DOHH2 (cell line): ENCODE data around the gene DAGLA.

Experiments used
- EZH2phosphoT487 ChIP-seq: fragments of 200-600 bp; sonication (generic); IDR thresholded peaks from 2 replicates; pipeline ENCODE4 v1.6.1; 2017; ENCODE audit warnings: borderline replicate concordance, mild to moderate bottlenecking, antibody characterized with exemption, low read length, moderate library complexity, mixed read lengths
- TF ChIP-seq, protein P1 (sequence below): fragments of 200-600 bp; sonication (generic); IDR thresholded peaks from one replicate; pipeline ENCODE4 v1.5.1; 2014; ENCODE audit warnings: antibody characterized with exemption, mild to moderate bottlenecking, low read depth, low read length; ENCODE audit not compliant: poor library complexity, severe bottlenecking

DNA sequence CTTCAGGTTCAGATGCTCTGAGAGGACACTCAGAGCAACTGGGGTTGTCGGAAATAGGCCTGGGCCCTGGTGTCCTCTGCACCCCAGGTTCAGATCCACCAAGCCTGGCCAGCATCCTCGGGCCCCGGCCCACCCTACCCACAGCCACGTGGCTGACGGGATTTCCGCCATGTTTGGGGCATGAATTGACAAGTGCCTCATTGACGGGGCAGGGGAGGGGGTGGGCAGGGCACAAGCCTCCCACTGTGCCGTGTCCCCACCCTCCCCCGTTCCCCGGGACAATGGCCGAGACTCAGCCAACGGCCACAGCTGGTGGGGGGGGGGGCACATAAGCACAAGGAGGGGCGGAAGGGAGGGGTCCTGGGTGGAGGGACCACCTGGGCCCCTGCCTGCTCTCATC is 80.8 kb downstream of the DAGLA start:
- TF ChIP-seq, protein P1, sequence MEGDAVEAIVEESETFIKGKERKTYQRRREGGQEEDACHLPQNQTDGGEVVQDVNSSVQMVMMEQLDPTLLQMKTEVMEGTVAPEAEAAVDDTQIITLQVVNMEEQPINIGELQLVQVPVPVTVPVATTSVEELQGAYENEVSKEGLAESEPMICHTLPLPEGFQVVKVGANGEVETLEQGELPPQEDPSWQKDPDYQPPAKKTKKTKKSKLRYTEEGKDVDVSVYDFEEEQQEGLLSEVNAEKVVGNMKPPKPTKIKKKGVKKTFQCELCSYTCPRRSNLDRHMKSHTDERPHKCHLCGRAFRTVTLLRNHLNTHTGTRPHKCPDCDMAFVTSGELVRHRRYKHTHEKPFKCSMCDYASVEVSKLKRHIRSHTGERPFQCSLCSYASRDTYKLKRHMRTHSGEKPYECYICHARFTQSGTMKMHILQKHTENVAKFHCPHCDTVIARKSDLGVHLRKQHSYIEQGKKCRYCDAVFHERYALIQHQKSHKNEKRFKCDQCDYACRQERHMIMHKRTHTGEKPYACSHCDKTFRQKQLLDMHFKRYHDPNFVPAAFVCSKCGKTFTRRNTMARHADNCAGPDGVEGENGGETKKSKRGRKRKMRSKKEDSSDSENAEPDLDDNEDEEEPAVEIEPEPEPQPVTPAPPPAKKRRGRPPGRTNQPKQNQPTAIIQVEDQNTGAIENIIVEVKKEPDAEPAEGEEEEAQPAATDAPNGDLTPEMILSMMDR: no peak
- TF ChIP-seq EZH2phosphoT487: no peak
